HG02588 (cell line): ENCODE data around the gene PARD3.
A peak's percentile ranks its signal among the peaks of the same experiment; 100 is the strongest.

Source experiments
- ATAC-seq: cut with Tn5 transposase; IDR thresholded peaks from one replicate; pipeline ENCODE4 v1.9.1; 2021; ENCODE audit warnings: mild to moderate bottlenecking, moderate library complexity; ENCODE audit not compliant: unreplicated experiment

PARD3 gene

DNA sequence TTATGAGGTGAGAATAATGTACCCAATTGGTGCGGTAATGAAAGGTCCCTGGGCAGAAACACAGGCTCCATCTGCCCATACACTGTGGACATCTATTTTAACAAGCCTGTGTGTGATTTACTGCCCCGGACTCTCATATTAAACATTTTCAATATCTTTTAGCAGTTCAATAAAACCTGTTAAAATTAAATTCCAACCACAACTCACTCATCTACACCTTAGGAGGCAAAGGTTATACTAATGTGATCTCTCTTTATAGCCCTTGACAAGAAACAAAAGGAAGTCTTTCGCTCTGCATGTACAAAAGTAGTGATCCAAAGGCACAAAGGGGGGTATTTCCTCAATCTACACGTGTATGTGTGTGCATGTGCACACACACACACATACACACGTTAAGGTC lies 186.0 kb downstream of the PARD3 start:
- ATAC-seq: no peak

DNA sequence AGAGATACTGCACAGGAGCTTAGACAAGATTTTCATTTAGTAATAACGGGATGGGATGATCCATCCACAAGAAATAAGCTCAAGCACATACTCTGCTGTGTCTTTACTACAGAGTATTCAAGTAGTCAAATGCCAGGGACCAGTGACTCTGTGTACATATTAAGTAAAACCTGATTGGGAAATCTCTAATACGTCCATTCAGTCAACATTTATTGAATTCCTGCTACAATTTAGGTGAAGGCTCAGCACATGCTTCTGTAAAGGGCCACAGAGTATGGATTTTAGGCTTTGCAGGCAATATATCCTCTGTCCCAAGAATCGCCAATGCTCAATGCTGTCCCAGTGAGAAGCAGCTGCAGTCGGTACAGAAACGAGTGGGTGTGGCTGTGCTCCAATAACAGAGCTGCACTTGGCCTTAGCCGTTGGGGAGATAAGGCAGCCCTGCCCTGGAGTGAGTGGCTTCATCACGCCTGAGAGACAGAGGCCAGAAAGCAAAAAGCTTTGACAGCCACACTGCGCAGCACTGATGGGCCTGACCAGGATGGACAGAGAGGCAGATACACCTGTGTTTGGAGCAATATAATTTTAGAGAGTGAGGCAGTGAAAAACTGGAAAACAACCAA lies 186.8 kb downstream of the PARD3 start:
- ATAC-seq: no peak

GRCh38 chr10:34627741-34628140 lies 187.4 kb downstream of the PARD3 start:
- no peak for ATAC-seq

GRCh38 chr10:34627331-34627730 lies 187.8 kb downstream of the PARD3 start:
- ATAC-seq: no peak

DNA sequence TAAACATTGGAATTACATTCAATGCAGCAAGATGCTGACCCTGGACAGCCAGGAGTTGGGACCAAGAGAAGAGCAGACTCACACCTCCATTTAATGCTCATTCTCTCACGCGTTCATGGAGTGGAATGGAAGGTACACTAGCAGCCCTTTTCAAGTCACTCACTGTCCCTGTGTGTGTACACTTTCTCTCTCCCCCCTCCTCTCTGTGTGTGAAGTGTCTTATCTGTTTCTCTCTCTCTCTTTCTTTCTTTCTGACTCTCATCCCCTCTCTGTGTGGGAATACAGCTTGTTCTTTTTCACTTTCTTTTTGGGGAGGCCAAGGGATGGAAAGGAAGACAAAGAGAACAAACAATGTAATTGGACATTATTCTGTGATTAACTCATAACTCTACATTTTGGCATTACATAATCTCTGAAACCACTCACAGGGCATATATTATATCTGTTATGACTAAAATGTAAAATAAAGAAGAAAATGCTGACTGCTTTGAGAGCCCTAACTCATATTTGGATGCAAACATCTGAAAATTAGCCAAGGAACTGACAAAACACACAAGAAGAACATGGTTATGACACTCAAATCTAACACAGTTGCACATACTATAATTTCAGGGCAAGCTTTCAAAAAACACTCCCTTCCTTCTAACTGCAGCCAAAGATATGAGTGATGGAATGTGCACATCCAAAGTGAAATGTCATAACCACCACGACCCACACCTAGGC lies 188.8 kb downstream of the PARD3 start:
- no peak for ATAC-seq

DNA sequence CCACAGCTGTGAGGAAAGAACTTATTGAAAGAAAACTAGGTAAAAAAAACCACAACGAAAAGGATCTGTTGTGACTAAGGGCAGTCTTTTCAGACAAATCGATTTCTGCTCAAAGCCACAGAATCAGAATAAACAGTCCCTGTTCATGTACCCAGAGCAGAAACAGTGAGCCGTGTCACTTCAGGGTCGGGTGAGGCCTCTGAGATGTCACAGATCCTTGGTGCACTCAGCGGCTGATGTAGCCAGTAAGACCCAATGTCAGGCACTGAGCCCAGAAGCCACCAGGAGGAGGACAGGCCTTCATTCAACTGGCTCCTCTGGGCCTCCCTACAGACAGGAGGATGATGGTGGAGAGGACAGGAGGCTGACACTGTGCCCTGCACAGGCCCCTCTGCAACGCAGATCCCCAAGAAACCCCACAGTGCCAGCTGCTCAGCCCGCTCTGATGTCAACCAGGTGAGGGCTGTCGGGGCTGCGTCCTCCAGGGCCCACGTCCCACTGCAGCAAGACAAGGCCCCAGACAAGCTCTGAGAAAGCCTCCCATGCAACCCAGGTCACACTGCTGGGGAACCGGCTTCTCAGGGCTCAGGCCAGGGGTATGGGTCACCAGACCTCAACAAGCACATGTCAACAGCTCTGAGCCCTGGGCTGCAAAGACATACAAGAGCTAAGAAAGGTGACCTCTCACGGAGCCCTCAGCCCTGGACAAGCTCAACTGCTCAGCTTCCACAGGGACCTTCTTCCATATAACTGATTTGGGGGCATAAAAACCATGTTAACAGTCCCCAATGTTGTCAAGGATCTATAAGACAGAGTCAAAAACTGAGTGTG lies 190.6 kb downstream of the PARD3 start:
- ATAC-seq: no peak

- ATAC-seq: no peak
Observed at GRCh38 chr10:34622945-34623344, 192.2 kb downstream of the PARD3 start.

DNA sequence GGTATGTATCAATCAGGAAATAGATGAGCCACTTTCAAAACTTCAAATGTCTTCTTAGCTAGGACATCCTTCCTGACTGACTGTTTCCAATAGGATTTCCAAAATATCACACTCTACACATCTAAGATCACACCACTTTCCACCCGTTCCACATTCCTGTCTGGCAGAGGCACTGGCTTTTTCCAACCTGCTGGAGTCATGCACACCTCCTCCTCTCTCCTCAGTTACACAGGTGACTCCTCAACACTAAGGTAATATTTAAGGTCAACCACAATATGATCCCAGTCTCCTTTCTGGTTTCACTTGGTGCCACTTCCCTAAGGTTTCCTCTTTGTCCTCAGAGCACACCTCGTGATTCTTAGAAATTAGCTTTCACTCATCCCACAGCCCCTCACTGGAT lies 196.5 kb downstream of the PARD3 start:
- ATAC-seq: no peak

DNA sequence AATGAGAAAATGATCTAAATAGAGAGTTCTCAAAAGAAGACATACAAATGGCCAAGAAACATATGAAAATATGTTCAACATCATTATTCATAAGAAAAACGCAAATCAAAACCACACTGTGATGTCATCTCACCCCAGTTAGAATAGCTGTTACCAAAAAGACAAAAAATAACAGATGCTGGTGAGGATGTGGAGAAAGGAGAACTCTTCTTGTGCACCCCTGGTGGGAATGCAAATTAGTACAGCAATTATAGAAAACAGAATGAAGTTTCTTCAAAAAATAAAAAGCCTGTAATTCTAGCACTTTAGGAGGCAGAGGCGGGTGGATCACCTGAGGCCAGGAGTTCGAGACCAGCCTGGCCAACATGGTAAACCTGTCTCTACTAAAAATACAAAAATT lies 199.3 kb downstream of the PARD3 start:
- ATAC-seq: peak; percentile 85

DNA sequence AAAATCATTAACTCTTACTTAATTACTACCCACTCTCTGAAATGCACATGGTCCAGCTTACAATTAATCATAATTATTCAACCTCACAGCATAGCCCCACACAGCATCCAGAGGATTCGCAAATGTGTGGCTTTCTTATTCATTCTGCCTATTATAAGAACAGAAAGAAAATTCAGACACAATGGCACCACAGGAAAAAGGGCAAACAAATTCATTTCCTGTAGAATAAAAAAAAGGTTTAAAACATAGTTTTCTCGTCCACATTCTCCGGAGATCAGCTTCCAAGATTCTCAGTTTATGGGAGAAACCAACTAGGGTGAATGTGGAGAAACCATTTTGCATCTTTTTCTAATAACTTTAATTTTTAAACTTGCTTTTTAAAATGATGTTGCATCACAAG lies 201.6 kb downstream of the PARD3 start:
- no peak for ATAC-seq

DNA sequence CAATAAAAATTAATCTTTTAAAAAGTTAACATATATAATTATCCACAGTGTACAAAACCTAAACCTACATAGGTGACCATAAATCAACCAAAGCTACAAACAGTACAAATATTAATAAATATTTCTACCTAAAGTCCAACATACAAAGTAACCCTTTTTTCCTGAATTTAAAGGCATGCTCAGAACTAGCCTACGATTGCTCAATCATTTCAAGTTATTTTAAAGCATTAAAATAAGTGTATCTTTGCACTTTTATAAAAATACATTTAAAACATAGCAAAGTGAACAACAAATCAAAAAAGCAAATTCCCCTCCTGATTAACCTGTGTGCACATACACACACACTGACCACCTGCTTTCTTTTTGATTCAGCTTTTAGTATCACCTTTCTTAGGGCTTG lies 202.2 kb downstream of the PARD3 start:
- ATAC-seq: no peak

GRCh38 chr10:34612446-34612845 lies 202.7 kb downstream of the PARD3 start:
- ATAC-seq: no peak

DNA sequence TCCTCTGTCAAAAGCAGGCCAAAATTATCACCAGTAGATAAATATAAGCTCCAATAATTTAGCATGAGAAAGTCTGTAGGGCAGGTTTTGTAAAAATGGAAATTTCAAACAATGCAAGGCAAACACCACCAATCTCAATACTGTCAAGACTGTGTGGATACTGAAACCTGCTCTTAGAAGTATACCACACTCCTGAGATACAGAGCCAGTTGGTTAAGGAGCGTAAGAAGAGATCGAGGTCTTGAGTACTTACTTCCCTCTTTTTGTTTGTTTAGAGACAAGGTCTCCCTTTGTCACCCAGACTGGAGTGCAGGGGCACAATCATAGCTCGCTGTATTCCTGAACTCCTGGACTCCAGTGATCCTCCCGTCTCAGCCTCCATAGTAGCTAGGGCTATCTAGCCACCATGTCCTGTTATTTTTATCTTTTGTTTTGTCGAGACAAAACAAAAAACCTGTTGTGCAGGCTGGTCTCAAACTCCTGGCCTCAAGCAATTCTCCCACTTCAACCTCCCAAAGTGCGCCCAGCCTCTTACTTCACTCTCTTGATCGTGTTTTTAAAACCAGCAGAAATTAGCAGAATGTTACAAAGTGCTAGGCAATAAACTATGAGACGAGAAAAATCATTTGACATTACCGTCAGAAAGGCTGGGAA lies 205.7 kb downstream of the PARD3 start:
- ATAC-seq: no peak

DNA sequence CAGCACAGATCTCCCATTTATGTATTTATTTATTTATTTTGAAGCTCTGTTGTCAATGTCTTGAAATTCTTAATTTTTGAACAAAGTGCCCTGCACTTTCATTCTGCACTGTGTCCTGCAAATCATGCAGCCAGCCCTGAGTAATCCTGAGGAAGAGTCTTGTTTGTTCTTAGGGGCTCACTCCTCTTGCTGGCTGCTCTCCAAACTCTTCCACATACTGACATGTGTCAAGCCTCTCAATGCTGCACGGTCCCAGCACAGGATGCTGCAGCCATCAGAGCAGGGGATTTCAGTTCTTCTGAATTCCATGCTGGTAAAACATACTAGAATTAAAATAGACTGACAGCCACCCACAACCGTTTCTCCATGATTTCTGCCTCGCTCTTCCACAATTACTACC lies 207.2 kb downstream of the PARD3 start:
- no peak for ATAC-seq

- no peak for ATAC-seq
Observed at GRCh38 chr10:34606890-34607289, 208.2 kb downstream of the PARD3 start.

GRCh38 chr10:34602478-34602877 lies 212.6 kb downstream of the PARD3 start:
- ATAC-seq: no peak

DNA sequence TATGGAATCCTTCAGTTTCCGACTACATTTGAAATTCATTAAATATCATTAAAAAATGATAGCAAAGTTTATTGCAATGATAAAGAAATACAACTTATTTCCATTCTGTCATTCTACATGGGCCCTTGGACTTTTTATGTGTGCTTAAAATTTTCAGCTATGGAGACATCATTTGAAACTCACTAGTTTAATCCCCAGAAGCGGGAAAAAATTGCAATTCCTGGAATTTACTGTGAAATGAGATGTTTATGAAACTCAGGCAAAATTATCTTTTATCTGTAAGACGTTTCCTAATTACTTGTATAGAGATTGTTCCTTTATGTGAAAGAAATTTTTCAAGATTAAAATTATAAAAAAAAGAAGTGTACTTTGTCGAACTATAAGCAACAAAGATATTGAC lies 213.4 kb downstream of the PARD3 start:
- ATAC-seq: no peak

- ATAC-seq: no peak
Observed at GRCh38 chr10:34599026-34599795, 215.9 kb downstream of the PARD3 start.

- no peak for ATAC-seq
Observed at GRCh38 chr10:34596351-34596750, 218.7 kb downstream of the PARD3 start.

GRCh38 chr10:34593930-34594329 lies 221.2 kb downstream of the PARD3 start:
- no peak for ATAC-seq
